HG02588 (cell line): ENCODE data around the gene CIROP.

Experiments used
- ATAC-seq: cut with Tn5 transposase; IDR thresholded peaks from one replicate; pipeline ENCODE4 v1.9.1; 2021; ENCODE audit warnings: mild to moderate bottlenecking, moderate library complexity; ENCODE audit not compliant: unreplicated experiment

Gene CIROP, protein sequence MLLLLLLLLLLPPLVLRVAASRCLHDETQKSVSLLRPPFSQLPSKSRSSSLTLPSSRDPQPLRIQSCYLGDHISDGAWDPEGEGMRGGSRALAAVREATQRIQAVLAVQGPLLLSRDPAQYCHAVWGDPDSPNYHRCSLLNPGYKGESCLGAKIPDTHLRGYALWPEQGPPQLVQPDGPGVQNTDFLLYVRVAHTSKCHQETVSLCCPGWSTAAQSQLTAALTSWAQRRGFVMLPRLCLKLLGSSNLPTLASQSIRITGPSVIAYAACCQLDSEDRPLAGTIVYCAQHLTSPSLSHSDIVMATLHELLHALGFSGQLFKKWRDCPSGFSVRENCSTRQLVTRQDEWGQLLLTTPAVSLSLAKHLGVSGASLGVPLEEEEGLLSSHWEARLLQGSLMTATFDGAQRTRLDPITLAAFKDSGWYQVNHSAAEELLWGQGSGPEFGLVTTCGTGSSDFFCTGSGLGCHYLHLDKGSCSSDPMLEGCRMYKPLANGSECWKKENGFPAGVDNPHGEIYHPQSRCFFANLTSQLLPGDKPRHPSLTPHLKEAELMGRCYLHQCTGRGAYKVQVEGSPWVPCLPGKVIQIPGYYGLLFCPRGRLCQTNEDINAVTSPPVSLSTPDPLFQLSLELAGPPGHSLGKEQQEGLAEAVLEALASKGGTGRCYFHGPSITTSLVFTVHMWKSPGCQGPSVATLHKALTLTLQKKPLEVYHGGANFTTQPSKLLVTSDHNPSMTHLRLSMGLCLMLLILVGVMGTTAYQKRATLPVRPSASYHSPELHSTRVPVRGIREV

GRCh38 chr14:23104591-23105347, at the start of gene CIROP:
Gene CIROP, minus strand, starts transcription at chr14:23104989. Its CDS starts 69 bp downstream, at chr14:23104920.
- no peak for ATAC-seq

- no peak for ATAC-seq
Observed at GRCh38 chr14:23153851-23154796, 49.3 kb upstream of the CIROP start.

GRCh38 chr14:23151342-23151741, 46.6 kb upstream of the CIROP start:
- ATAC-seq = no peak

GRCh38 chr14:23149745-23150144, 45.0 kb upstream of the CIROP start:
- no peak for ATAC-seq

DNA sequence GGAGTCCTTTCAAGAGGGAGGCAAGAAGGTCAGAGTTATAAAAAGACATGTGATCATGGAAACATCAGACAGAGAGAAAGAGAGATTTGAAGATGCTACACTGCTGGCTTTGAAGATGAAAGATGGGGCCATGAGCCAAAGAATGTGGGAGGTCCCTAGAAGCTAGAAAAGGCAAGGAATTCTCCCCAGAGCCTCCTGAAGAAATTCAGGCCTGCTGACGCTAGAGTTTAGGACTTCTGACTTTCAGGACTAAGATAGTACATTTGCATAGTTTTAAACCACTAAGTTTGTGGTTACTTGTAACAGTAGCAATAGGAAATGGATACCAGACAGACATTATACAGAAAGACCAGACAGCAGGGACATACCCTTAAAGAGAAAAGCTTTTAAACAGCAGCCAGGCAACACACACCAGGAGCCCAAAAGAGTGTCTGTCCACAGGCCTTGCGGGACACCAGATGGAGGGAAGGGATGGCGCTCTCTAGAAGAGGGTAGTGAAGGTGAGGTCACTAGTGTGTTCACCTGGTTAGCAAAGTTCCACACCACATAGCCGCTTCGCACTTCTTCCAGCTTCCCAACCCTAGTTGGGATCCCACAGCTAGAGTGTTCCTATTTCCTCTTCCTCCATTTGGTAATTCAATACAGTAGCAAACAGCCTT, 43.9 kb upstream of the CIROP start:
- ATAC-seq = no peak

GRCh38 chr14:23147676-23148075, 42.9 kb upstream of the CIROP start:
- no peak for ATAC-seq

GRCh38 chr14:23146980-23147379, 42.2 kb upstream of the CIROP start:
- no peak for ATAC-seq

- no peak for ATAC-seq
Observed at GRCh38 chr14:23146351-23146910, 41.6 kb upstream of the CIROP start.

GRCh38 chr14:23145794-23146350, 41.1 kb upstream of the CIROP start:
- no peak for ATAC-seq

DNA sequence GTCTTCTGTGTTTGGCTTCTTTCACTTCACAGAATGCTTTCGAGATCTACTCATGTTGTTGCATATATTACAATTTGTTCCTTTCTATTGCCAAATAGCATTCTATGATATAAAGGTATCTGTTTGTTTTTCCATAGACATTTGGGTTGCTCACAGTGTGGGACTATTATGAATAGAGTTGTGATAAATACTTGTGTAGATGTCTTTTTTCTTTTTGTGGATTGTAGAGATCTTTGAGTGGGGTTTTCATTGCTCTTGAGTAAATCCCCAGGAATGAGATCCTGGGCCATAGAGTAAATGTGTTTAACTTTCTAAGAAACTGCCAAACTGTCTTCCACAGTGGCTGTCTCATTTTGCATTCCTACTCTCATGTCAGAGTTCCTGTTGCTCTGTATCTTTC, 39.1 kb upstream of the CIROP start:
- no peak for ATAC-seq

- no peak for ATAC-seq
Observed at GRCh38 chr14:23142826-23143225, 38.0 kb upstream of the CIROP start.

DNA sequence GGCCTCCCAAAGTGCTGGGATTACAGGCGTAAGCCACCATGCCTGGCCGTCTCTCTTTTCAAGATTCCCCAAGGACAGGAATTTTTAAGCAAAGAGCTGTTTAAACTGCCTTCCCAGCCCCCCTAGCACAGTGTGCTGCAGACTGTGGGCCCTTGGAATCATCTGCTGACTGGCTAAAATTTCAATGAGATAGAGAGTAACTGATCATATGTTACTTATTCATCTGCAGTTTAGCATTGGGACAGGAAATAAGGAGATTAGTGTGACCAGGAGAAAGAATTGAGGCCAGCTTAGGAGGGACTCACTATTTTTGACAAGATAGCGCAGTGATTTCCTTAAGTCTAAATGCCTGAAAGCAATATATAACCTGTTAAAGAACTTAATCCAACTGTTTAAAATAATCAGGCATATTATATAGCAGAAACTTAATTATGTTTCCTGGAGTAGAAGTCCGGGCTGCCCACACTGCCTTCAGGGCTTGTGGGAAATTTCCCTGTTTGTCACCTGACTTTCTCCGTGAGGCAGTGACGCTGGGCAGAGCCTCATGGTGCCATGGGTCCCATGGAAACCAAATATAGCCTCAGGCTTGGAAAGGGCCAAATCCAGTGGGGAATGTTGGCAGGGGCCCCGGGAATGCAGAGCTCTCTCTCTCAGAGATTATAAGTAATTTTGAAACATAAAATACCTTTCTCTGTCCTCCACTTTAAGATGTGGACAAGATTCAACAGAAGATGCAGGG, 37.1 kb upstream of the CIROP start:
- no peak for ATAC-seq

GRCh38 chr14:23140371-23140770, 35.6 kb upstream of the CIROP start:
- ATAC-seq = no peak

DNA sequence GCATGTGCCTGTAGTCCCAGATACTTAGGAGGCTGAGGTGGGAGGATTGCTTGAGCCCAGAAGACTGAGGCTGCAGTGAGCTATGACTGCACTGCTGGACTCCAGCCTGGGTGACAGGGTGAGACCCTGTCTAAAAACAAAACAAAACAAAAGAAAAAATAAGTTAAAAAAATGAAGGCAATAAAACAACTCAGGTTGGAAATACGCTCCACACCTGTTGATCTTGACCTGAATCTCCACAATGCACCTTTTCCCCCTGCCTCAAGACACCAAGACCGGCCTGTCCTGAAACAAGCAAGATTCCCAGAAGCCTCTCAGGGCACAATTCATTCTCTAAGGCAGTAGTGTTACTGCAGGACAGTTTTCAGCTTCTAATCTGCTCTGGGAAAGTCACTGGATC, 35.1 kb upstream of the CIROP start:
- no peak for ATAC-seq

GRCh38 chr14:23137813-23138535, 33.2 kb upstream of the CIROP start:
- no peak for ATAC-seq

DNA sequence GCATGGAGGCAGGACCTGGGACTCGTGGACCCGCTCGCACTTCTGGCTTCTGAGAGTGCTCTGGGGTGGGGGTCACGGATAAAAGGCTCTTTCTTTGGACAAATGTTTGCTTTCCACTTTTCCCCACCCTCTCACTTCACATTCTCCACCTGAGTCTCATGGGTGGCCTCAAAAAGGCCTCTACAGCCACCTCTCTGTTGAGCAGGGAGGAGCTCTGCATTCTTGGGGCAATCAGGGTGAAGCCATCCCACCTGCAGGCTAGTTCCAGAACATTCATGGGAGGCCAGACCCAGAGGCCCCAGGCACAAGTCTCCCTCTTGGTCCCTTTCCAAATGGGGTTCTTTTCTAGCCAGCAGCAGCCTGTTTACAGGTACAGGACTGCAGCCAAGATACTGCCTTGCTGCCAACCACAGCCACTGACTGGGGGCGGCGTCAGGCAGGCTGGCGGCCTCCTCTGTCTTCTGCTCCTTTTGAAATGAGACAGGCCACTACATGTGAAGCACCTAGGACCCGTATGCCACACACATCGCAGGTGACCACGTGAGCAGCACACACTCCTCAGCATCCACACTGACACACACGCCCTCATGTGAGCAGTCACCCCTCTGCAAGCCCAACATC, 32.5 kb upstream of the CIROP start:
- ATAC-seq = no peak

DNA sequence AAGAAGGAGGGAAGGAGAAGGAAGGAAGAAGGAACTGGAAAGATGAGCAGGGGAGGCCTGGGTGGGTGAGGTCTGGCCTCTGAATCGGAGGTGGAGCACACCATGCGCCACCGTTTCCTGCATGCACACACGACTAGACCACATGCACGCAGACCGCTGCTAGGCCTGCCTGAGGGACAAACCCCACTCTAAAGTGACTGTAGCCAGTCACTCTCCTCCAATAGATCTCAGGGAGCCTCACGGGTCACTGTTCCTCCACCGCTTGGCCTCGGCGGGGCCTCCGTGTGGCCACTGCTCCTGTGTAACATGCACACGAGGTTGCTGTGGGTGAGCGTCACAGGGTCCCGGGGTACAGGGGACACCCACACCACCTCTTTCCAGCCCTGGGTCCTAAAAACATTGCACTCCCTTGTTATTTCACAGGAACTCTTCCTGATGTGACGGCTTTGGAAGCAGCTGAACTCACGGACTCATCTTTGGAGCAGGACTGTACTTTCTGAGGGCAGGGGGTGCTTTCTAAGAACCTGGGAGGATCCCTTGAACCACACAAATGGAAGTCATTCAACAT, 31.9 kb upstream of the CIROP start:
- ATAC-seq = no peak
